Stromal cell of bone marrow (primary cell): Measurements from ENCODE around the gene ZDHHC9.
"Not testable (repeated sequence)": the region's sequence is repeated elsewhere in the genome, so short reads cannot be mapped to it uniquely, and the experiment has no call there.

Source experiments
- DNase-seq: peaks from one replicate; pipeline ENCODE4 v3.0.0-alpha.2; 2012; ENCODE audit warnings: low read depth

The ZDHHC9 gene

DNA sequence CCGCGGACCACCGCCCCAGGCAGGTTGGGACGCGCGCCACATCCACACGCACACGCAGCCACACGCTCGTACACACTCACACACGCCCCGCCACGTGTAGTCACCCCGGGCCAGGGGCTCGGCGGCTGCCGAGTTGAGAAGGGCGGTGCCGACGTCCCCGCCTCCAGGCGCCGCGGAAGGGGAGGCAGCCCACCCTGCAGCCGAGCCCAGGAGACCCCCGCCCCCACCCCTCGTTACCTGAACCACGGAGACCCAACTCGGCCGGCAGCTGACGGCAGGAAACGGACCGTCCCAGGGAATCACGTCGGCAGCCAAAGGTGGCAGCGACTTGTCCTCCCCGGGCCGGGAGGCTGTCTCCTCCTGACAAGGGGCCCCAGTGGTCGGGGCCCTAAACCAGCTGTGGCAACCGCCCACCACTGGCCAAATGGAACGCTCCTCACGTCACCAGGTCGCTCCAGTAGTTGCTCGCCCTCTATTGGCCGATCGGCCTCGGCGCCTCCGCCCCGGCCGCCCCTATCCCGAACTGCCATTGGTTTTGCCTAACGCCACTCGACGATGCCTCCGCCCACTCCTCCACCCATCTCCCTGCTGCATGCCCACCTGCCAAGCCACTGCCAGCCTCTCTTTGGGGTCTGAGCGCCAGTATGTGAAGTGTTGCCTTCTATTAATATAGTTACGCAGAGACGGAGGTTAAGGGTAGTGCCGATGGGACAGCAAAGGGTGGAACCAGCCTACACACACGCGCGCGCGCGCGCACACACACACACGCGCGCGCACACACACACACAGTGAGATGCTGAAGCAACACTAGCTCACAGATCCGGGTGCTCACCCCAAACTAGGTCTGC lies at the start of gene ZDHHC9:
ZDHHC9 (minus strand) TSS at position 428 of the 848 bp plus-strand sequence. CDS start 1,941 bp downstream, outside the sequence.
- DNase-seq, result peak; percentile 74

DNA sequence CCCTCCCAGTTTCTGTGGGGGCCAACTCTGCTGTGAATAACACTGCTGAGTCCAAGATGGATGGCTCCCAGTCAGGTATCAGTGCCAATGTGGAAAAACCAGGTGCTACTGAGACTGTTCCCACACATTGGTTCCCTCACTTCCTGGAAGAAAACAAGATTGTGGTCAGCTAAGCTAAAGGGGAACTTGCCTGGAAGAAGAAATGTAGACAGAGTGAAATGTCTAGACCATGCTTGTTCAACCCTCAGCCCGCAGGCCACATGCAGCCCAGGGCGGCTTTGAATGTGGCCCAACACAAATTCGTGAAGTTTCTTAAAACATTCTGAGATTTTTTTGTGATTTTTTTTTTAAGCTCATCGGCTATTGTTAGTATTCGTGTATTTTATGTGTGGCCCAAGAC lies 33.7 kb upstream of the ZDHHC9 start:
- DNase-seq, result no peak

DNA sequence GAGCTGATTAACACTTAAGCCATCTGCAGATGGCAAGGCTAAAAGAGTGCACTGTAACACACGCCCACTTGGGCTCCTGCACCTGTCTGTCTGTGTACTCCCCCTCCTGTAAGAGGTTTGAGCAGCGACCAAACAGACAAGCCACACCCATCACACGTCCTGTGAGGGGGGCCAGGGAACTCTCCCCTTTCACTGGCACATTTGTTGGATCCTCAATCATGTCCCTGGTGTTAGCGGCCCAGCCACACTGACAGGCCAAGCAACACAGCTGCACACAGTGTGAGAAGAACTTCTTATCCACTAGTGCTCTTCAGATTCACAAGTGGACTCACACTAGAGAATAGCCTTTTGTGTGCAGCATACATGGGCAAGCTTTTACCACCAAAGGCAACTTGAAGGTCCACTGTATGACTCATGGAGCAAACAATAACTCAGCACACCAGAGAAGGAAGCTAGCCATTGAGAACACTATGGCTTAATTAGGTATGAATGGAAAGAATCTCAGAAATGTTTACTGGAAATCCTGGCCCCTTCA lies 33.2 kb upstream of the ZDHHC9 start:
- DNase-seq, result peak; percentile 3

DNA sequence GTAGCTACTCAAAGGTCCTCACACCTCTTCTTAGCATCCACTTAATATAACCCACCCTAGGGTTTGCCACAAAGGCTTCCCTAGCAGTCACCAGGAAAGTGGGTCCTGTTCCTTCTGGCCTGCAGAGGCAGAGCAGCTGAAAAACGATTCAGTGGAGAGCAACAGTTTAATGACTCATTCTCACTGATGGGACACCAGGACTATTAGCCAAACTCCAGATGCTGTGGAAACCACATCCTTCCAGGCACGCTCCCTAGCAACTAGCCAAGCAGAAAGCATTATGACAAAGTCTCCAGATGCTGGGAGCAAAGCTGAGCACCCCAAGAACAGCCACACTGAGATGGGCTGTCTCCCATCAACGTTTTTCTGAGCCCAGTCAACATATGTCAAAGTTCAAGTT lies 32.0 kb upstream of the ZDHHC9 start:
- DNase-seq, result peak; percentile 65

DNA sequence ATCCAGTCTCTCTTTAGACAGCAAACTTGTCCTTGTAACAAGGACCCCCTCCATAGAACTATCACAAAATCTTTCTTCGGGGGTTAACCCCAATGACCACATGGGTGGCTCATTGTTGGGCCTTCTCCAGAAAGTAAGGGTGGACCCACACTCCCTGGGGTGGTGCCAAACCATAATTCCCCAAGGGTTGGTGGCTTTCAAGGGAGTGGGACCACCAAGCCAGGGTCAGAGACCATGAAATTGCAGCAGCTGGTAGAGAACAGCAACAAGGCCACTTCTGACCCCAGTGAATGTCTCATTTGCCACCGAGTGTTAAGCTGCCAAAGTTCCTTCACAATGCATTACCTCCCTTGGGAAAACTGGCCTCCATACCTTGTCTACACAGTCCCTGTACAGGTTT lies 28.8 kb upstream of the ZDHHC9 start:
- no peak for DNase-seq

DNA sequence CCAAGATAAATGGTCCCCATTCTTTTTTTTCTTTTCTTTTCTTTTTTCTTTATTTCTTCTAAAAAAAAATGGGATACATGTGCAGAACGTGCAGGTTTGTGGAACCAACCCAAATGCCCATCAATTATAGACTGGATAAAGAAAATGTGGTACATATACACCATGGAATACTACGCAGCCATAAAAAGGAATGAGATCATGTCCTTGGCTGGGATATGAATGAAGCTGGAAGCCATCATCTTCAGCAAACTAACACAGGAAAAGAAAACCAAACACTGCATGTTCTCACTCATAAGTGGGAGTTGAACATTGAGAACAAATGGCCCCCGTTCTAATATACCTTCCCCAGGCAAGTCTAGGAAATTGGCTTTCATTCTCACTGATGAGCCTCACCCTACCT lies 22.6 kb upstream of the ZDHHC9 start:
- not testable (repeated sequence) for DNase-seq

DNA sequence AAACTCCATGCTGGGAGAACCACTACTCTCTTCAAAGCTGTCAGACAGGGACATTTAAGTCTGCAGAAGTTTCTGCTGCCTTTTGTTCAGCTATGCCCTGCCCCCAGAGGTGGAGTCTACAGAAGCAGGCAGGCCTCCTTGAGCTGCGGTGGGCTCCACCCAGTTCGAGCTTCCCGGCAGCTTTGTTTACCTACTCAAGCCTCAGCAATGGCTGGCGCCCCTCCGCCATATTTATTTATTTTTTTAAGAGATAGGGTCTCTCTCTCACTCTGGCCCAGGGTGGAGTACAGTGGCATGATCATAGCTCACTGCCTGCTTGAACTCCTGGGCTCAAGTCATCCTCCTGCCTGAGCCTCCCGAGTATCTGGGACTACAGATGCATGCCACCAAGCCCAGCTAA lies 15.4 kb upstream of the ZDHHC9 start:
- DNase-seq, result not testable (repeated sequence)

DNA sequence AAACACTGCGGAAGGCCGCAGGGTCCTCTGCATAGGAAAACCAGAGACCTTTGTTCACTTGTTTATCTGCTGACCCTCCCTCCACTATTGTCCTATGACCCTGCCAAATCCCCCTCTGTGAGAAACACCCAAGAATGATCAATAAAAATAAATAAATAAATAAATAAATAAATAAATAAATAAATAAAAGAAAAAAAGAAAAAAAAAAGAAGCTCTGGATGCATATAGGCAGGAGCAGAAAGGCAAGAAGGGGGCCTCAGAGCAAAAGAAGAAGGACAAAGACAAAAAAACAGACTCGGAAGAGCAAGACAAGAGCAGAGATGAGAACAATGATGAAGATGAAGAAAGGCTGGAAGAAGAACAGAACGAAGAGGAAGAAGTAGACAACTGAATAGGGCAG lies 8.1 kb upstream of the ZDHHC9 start:
- not testable (repeated sequence) for DNase-seq

DNA sequence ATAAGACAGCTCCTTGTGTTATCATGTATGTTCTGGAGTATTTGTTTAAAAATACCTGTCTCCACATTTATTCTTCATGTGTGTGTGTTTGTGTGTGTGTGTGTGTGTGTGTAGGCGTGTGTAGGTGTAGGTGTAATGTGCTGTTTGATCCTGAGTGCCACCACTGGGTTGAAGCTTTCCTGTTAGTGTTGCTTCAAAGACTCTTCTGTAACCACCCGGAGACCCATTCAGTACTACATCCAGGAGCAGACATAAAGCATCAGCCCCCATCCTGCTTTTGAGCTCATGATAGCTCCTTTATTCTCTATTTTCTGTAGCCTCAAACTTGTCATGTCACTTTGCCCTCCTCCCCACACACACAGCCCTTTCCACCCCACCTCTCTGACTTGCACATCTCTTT lies 3.0 kb upstream of the ZDHHC9 start:
- no peak for DNase-seq

DNA sequence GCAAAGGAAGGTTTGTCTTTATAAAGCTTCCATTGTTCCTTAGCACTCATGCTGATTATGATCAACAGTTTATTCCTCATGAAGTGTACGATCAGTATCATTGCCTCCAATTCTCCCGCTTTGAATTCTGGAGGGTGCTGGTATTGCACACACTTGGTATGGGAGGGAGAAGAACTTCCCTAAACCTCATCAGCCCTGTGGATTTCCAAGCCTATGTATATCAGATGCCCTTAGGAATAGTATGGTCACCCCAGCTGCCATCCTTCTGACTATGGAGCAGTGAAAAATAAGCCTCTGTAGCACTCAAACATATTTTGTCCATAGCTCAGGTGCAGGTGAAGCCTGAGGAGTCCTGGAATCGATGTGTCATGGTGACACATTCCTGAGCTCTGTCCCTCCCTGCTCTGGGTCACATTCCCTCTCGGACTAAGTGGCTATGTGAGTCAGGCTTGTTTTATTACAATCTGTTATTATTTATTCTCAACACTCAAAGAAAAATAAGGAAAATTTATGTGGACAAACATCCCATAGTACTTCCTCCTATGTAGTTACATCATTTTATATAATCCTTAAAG lies 2.0 kb upstream of the ZDHHC9 start:
- DNase-seq, result no peak

DNA sequence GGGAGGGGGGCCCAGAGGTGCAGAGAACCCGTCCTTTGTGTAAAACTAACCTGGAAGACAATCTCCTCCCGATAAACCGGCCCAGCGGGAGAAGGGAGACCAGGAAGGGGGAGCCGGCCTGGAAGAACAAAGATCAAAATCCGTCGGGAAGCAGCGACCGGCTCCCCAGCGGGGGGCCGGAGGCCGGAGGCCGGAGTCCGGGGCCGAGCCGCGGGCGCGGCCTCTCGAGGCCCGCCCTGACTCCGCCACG lies 552 bp downstream of the ZDHHC9 start:
- no peak for DNase-seq

DNA sequence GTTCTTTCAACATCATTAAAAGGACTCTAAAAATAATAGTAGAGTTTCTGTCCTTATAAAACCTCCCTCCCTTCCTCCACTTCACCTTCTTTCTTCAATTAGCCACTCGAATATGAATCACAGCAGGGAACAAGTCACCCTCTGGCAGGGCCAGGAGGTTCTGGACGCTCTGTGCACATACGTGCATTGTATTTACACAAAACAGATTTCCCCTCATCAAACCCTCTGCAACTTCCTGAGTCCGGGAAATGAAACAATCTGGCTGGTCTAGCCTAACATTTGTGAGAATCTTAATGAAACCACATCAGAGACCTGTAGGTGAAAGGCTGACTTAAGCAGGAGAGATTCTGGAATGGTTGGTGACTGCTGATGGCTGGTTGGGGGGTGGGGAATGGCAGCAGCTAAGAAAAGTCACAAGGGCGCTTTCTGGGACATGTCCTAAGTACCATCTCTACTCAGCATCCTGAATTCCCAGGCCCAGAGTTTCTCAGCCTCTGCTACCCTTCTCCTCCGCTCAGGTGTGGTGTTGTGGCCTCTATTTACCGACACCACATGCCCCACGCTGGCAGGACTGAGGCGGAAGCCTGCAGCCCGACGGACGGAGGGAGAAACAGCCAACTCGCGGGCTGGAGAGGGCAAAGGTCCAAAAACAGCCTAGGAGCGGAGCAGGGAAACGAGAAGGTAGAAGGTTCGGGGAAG lies 1.0 kb downstream of the ZDHHC9 start:
- no peak for DNase-seq

DNA sequence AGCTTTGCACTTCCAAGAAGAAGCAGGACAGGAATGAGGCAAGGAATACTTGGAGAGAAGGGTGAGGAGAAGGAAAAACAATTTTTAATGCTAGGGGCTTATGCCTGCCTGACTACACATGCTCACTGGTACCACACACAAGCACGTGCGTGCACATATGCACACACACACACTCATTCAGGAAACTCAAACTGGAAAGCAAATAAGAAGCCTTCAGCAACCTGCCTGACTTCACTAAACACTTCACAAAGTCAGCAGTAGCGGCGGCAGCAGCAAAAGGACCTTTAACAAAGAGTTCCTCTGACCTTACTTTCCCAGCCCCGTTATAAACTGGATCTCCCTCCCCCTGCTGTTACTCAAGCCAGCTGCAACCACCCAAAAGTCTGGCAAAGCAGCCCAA lies 3.3 kb downstream of the ZDHHC9 start:
- DNase-seq, result no peak

DNA sequence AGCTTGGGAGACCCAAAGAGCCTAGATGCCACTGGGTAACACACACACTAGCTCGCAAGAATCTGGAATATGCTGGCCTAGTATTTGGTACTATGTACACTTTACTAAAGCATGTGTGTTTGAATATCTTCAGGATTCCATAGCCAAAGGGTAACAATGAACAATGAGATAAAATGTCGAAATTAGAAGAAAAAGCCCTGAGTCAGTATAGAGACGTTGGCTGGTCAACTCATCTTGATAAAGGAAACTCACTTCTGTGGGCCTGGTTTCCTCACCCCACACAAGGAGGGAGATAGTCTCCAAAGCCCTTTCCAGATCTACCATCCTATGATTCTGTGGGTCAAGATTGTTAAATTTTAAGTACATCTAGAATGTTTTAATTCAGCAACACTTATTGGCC lies 6.9 kb downstream of the ZDHHC9 start:
- DNase-seq, result no peak

DNA sequence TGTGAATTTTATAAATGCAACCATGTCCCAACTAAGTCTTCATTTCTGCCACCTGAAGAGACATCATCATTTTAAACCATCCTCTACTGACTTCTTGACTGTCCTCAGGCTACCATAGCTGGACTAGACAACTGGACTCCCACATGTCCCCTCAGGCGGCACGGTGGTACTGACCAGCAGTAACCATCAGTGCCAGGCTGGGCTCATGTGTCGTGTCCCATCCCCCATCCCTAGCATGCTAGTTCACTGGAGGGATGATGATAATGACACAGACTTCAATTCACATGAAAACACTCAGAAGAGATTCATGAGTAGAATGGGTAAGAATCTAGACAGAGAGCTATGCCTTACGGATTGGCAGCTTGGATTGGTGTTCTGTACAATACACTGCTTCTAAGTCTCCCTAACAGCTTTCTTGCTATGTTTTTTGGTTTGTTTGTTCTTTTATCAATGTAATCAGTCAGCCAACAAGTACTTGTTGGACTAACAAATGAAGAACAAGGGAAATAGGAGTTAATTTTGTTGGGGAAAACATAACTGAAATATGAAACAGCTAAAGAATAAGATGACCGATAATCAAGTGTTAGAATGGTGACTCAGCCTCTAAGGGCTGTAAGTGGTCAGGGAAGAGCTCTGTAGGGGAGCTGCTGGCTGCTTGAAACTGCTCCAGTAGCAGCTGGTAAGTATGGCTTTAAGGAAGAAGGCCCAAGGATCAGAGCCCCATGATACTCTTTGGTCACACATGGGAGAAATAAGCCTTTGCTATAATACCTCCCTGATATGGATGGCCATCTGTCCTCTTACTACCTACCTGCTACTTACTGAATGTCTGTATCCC lies 10.3 kb downstream of the ZDHHC9 start:
- DNase-seq, result peak; percentile 50

DNA sequence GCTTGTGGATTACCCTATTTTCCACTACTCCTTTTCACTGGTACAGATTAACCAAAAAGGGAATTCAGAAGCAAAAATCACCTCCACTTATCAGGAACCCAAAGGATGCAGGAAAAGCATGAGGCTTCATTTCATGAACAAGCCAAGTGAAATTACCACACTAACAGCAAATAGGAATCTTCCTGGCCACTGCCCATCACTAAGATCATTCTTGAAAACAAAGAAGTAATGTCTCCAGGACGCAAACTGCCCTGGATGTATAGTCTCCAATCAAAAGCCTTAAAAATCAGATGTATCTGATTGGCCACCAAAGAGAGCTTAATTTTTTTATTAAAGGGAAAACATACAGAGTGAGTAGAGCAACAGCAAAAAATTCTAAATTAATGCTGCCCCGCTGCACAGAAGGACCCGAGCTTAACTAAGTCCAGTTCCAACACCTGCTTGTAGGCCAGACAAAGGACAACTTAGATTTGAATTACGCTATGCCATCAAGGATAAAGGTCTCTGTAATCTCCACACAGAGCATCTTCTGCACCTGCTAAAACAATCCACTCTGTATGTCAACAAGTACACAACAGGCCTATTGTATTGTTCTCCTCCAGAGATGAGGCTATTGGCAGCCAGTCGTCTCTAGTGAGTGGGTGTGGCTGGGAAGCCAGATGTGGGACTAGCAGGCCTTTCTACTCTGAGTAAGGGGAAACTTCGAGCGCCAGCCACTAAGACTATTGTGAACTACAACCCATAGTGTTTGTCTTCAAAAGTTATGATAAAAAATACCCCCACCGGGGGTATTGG lies 12.4 kb downstream of the ZDHHC9 start:
- no peak for DNase-seq

DNA sequence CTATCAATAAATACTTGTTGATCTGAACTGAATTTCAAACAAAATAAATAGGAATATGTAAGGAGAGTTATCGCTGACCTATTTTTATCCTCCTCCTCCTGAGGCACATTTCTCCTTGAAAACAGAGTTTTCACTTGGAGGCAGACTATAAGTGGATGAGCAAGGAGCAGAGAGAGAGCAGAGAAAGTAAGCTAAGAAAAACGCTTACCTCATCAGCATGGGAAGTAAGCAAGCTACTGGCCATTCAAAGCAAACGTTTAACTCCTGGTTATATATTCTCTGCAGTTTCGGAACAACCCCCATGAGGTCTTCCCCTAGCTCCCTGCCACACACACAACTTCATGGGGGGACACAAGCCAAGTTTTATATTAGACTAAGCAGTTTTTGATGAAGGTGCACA lies 13.2 kb downstream of the ZDHHC9 start:
- no peak for DNase-seq

DNA sequence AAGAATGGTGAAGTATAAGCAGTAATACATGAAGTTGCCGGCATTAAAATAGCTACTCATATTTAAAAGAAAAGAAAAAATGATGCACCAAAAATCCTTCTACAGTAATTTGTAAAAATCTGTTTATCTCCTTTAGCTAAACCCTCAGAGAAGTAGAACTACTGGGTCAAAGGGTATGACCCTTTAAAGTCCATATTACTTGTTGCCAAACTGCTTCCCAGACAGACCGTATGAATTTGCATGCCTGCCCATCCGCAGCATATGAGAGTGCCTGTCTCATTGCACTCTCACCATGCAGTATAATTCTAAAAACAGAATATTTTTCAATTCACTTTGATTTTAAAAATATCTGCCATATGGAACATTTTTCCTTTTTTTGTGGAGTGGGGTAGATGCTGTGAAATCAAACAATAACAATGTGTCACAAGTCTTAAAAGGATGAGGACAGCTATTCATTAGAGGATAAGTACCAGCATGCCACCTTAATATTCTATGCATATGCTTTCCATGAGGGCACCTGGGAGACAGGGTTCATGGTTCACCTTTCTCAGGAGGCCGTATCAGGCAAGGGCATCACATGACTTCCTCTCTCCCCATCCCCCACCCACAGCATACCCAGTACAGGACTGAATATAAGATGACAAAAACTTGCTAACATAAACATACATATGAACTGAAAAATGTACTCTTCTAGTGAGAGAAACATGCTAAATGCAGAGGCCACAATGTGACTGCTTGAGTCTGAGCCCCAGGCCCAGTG lies 17.8 kb downstream of the ZDHHC9 start:
- DNase-seq, result no peak

DNA sequence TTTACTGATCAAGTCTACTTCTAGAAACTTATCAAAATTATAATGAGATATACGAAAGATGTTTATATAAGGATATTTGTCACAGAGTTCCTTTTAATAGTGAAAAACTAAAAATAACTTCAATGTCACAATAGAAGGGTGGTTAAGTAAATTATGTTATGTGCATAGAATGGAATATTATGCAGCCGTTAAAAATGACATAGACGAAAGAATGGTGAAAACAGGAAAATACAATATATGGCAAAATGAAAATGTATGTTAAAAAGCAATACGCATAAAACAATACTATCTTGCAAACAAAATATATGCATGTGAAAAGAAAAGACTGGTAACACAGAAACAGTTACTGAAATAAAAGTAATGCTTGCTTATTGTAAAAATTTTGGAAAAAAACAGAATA lies 19.1 kb downstream of the ZDHHC9 start:
- DNase-seq, result no peak

DNA sequence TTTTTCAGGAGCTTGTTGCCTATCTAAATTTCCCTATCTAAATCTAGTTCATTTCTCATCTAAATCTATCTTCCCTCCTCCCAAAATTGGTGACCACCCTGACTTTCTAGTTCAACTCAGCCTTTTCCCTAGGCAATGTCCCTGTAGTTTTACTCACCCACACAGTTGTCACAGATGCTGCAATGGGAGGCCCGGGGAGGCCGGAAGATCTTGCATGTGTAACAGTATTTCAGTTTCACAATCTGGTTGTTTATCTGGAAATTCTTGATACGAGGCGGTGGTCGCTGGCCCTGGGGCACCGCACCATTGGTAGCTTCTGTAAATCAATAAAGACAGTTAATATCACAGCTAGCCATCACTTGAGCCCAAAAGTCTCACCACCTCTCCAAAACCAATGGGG lies 20.2 kb downstream of the ZDHHC9 start:
- DNase-seq, result no peak

DNA sequence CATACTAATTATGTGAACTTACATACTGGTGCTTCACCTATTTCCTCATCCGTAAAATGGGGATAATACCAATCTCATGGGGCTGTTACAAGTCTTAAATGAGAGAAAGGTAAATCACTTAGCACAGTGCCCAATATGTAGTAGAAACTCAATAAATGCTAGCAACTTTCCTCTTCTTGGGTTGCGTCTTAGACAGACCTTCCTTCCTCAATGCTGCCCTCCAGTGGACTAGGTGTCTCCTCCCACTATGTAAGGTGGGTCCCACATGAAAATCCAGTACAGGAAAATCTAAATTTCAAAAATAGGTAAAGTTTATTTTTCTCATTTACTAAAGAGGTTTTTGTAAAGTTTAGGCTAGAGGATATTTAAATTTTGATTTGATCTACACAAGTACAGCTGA lies 20.6 kb downstream of the ZDHHC9 start:
- no peak for DNase-seq
